Measurements from ENCODE around the gene TRPM4.
"Not testable (repeated sequence)": the region's sequence is repeated elsewhere in the genome, so short reads cannot be mapped to it uniquely, and the experiment has no call there.

The TRPM4 gene

GRCh38 chr19:49127674-49128544 is 29.7 kb upstream of the TRPM4 start:
- DNase-seq, result peak; percentile 88 to 90

DNA sequence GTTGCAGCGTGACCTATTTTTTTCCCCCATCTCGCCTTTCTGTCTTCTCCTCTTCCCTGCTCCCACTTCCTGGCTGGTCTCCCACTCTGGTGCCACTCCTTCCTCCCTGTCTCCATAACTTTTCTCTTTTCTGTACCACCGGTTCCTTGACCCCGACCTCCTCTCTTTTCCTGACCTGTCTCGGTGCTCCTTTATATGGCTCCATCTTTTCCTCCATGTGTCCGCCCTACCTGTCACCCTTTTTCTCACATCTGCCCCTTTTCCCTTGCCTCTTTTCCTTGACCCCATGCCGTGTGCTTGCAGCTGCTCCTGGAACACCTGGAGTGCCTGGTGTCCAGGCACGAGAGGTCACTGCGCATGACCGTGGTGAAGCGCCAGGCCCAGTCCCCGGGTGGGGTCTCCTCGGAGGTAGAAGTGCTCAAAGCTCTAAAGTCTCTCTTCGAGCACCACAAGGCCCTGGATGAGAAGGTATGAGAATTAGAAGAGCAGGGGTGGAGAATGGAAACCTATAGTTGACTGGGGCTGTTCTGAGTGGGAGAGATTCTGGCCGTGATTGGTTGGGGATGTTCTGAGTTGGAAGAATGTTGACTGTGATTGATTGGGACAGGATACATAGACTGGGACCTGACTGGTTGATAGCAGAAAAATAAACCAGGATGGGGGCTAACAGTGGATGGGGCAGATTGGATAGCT is 28.9 kb upstream of the TRPM4 start:
- no peak for DNase-seq

DNA sequence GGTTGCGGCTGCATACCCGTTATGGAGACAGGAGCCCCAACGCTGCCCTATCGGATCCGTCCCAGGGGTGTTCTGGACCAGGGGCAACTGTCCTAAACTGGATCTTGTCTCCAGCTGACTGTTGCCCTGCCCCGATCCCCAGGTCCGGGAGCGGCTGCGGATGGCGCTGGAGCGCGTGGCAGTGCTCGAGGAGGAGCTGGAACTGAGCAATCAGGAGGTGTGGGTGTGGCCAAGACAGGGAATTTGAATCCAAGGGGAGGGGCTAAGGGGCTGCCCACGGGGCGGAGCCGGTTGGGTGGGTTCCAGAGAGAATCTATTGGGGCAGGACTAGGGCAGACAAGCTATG is 28.4 kb upstream of the TRPM4 start:
- no peak for DNase-seq

- no peak for DNase-seq
Measured at GRCh38 chr19:49130325-49130724, 27.3 kb upstream of the TRPM4 start.

GRCh38 chr19:49132974-49133609 is 24.5 kb upstream of the TRPM4 start:
- no peak for DNase-seq

GRCh38 chr19:49133621-49134454 is 23.8 kb upstream of the TRPM4 start:
- no peak for DNase-seq

DNA sequence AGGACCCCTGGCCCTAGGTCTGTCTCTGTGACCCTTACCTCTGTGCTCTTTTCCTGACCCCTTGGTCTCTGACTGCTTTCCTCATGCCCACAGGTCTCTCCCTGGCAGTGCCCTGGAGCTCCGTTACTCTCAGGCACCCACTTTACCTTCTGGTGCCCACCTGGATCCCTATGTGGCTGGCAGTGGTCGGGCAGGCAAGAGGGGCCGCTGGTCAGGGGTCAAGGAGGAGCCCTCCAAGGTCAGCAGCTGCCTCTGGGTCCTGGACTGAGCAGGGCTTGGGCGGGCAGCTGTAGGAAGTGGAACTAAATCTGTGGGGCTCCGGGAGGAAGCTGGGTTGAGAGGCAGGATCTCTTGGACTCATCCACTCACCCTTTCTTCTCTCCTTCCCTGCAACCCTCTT is 21.9 kb upstream of the TRPM4 start:
- no peak for DNase-seq

DNA sequence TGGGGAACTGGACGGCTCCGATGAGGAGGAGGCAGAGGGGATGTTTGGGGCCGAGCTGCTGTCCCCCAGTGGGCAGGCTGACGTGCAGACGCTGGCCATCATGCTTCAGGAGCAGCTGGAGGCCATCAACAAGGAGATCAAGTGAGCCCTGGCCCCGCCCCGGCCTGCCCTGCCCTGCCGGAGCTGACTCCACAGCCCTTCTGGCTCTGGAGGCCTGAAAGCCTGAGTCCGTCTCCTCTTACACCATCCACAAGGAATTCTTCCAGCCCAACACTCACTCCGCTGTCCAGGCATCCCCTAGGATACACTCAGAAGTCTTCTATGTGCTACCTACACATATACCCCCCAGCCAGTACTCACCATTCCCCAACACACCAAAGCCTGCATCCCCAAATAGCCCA is 20.8 kb upstream of the TRPM4 start:
- no peak for DNase-seq

DNA sequence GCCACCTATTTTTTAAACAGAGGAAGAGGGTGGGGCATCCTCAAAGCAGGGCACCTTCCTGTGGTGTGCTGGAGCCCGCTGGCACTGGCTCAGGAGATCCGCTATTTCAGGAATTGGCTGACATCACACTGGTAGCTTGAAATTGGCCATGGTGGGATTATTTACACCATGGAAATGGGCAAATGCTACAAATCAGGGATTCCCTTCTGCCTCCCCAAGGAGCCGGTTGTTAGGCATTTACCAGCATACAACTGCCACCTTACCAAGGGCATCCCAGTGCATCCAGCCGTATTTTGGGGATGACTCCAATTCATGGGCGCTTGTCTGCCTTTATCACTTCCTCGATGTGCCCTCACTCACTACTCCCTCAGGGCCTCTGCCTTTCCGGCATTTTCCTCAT is 16.6 kb upstream of the TRPM4 start:
- no peak for DNase-seq

DNA sequence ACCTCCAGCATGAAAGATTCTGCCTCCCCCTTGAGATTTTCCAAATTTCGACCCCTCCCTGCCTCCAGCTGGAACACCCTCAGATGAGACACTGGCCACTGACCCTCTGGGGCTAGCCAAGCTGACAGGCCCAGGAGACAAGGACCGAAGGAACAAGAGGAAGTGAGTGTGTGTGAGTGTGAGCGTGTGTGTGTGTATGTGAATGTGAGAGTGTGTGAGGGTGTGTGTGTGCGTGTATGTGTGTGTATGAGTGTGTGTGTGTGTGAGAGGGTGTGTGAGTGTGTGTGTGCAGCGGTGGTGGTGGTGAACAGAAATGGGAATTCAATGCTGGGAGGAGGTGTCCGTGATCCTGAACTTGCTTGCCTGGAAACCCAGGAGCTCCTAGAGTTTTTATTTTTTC is 16.2 kb upstream of the TRPM4 start:
- DNase-seq, result no peak

- no peak for DNase-seq
Measured at GRCh38 chr19:49142866-49143335, 14.7 kb upstream of the TRPM4 start.

GRCh38 chr19:49145573-49146407 is 11.8 kb upstream of the TRPM4 start:
- DNase-seq, result peak; percentile 83

- not testable (repeated sequence) for DNase-seq
Measured at GRCh38 chr19:49146408-49146770, 11.2 kb upstream of the TRPM4 start.

DNA sequence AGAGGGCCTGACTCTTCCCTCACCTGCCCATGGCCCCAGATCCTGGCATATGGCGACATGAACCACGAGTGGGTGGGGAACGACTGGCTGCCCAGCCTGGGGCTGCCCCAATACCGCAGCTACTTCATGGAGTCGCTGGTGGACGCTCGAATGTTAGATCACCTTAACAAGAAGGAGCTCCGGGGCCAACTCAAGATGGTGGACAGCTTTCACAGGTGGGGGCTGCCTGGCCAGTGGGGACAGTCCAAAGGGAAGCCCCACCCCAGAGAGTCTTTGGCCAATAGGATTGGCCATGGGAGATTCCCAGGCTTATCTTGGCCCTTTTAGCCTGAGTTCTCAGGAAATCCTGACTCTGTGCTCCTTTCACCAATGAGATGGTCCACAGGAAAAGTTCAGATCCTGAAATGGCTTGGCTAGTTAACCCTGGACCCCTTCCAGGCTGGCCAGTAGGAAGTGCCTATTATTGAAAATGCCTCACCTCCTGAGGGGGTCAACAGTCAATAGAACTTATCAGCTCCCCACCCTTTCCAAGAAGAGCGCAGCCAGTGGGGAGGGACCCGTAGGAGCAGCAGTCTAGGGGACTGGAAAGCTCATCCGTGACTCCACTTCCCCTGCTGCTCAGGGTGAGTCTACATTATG is 9.4 kb upstream of the TRPM4 start:
- no peak for DNase-seq

DNA sequence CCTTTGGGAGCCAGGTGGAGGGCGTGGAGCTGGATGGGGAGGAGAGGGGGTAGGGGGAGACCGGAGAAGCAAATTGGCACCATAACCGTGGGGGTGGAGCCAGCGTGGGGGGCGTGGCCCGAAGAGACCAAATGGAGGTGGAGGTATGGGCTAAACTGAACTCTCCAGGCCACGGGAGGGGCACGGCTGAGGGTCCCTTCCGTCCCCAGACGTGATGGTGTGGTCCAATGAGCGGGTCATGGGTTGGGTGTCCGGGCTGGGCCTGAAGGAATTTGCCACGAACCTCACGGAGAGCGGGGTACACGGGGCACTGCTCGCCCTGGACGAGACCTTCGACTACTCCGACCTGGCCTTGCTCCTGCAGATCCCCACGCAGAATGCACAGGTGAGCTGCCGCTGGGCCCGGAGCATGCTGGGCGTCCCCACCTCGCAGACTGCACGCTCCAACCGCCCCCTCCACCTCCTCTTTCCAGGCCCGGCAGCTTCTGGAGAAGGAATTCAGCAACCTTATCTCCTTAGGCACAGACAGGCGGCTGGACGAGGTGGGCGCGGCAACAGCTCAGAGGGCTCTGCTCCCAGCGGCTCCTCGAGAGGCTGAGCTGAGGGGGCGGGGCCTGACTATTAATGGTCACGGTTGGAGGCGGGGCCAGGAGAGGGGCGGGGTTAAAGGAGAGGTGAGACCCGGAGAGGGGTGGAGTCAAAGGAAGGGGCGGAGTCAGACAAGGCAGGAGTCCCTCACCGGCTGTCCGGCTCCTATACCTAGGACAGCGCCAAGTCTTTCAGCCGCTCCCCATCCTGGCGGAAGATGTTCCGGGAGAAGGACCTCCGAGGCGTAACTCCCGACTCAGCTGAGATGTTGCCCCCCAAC is 8.6 kb upstream of the TRPM4 start:
- peak; percentile 92 to 95 for DNase-seq

- peak; percentile 52 to 63 for DNase-seq
Measured at GRCh38 chr19:49149652-49150105, 7.9 kb upstream of the TRPM4 start.

GRCh38 chr19:49150106-49150943 is 7.3 kb upstream of the TRPM4 start:
- DNase-seq, result peak; percentile 74

DNA sequence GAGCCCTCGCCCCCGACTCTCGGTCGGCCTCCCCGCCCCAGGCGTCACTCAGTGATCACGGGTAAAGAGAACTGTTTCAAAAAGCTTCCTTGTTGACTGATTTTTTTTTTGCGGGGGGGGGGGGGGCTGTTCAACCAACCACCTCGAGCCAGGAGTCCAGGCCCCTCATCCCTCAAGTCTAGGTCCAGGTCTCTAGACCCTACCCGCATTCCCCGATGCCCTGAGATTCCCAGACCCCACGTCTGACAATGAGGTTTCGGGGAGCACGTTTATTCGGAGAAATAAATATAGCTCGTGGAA is 6.7 kb upstream of the TRPM4 start:
- DNase-seq, result no peak

GRCh38 chr19:49151267-49152118 is 6.1 kb upstream of the TRPM4 start:
- DNase-seq, result no peak
